ENCODE measurements around the gene ZNF483.
A peak's percentile ranks its signal among the peaks of the same experiment; 100 is the strongest.

GRCh38 chr9:111597852-111598732 lies 73.1 kb downstream of the ZNF483 start:
- peak; percentile 60 to 90 (median 74) for TF ChIP-seq CTCF (IDR thresholded peaks at IDR 0.05)
- TF ChIP-seq POLR2A (IDR thresholded peaks at IDR 0.05): no peak

Measured in body of pancreas (tissue), 4 donors.